Stimulated activated CD4-positive, alpha-beta T cell treated with anti-CD3 and anti-CD28 coated beads, TNF-alpha, amount 100 ng/mL, for 1 hour (primary cell): Measurements from ENCODE around the gene ATP8B2.
"Not testable (repeated sequence)": the region's sequence is repeated elsewhere in the genome, so short reads cannot be mapped to it uniquely, and the experiment has no call there.

Source experiments
- DNase-seq, 3 donors: peaks; one replicate each; pipeline ENCODE4 v3.0.0-alpha.2; 2020; ENCODE audit warnings: low read depth in 3 of 3, low spot score in 1 of 3

ATP8B2 gene

GRCh38 chr1:154321609-154321934 lies 3.8 kb upstream of the ATP8B2 start:
- not testable (repeated sequence) for DNase-seq

- DNase-seq = no peak
Measured at GRCh38 chr1:154323493-154323892, 1.8 kb upstream of the ATP8B2 start.

- no peak for DNase-seq
Measured at GRCh38 chr1:154324241-154324640, 1.1 kb upstream of the ATP8B2 start.

GRCh38 chr1:154325583-154326545 lies 539 bp downstream of the ATP8B2 start:
- no peak for DNase-seq

GRCh38 chr1:154326546-154327465 lies 1.5 kb downstream of the ATP8B2 start:
- no peak for DNase-seq

GRCh38 chr1:154327466-154328317 lies 2.4 kb downstream of the ATP8B2 start:
- no peak for DNase-seq

- DNase-seq = peak; percentile 68 to 83 (median 73)
Measured at GRCh38 chr1:154328318-154329151, 3.2 kb downstream of the ATP8B2 start.

- DNase-seq = no peak
Measured at GRCh38 chr1:154329152-154329521, 3.8 kb downstream of the ATP8B2 start.

GRCh38 chr1:154329551-154330131 lies 4.3 kb downstream of the ATP8B2 start:
- no peak for DNase-seq

GRCh38 chr1:154330669-154331068 lies 5.3 kb downstream of the ATP8B2 start:
- DNase-seq = no peak

- no peak for DNase-seq
Measured at GRCh38 chr1:154334079-154335024, 9.0 kb downstream of the ATP8B2 start.

GRCh38 chr1:154335025-154335714 lies 9.8 kb downstream of the ATP8B2 start:
- peak; percentile 77 to 84 (median 82) for DNase-seq

GRCh38 chr1:154337253-154337894 lies 12.0 kb downstream of the ATP8B2 start:
- DNase-seq = no peak

- DNase-seq = no peak
Measured at GRCh38 chr1:154338875-154339274, 13.6 kb downstream of the ATP8B2 start.

GRCh38 chr1:154341366-154341765 lies 16.0 kb downstream of the ATP8B2 start:
- not testable (repeated sequence) for DNase-seq

GRCh38 chr1:154342132-154342531 lies 16.8 kb downstream of the ATP8B2 start:
- no peak for DNase-seq

- peak in 2 of 3 donors; percentile 48 for DNase-seq
Measured at GRCh38 chr1:154342836-154343472, 17.6 kb downstream of the ATP8B2 start.
